Hematopoietic multipotent progenitor cell treated with erythropoietin and hydrocortisone succinate and interleukin-3 and kit ligand, for 6 days (in vitro differentiated cells): Measurements from ENCODE around the gene SLC38A6.
"Not testable (repeated sequence)": the region's sequence is repeated elsewhere in the genome, so short reads cannot be mapped to it uniquely, and the experiment has no call there.

Experiments used
- DNase-seq: peaks from one replicate; pipeline ENCODE4 v3.0.0-alpha.2; 2015

Gene SLC38A6

GRCh38 chr14:61063461-61063860, 82.4 kb downstream of the SLC38A6 start:
- DNase-seq, result no peak

DNA sequence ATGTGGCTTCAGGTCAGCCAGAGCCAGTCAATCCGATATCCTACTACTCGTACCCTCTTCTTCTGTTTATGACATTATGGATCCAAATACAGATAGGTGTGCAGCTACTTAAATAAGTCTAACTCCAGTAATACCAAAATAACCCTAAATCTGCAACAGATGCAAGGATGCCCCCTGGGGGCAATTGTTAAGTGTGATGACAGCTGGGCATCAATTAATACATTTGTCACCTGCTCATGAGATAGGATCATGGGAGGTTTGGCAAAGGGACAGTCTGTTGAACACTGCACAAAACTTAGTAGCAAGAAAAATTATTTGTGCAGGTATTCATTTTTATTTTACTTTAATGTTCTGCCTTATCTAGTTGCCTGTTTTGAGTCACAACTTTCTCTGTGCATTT, 83.2 kb downstream of the SLC38A6 start:
- DNase-seq, result peak; percentile 29

DNA sequence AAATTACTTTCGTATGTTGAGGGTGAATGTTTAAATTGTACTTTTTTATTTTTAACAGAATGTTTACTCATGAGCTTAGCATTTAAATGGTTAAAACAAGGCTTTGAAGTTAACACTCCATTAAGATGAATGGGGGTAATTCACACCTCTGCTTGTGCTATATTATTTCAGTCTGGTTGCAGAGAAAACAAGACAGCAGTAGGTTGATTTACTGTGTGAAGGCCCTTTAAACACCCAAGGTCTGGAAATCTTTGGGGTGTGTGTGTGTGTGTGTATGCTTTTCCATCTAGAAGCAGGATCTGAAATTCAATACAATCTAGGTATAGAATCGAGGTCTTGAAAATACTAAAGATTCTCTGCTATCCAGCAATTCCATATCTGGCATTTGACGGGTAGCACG, 83.8 kb downstream of the SLC38A6 start:
- DNase-seq, result no peak

DNA sequence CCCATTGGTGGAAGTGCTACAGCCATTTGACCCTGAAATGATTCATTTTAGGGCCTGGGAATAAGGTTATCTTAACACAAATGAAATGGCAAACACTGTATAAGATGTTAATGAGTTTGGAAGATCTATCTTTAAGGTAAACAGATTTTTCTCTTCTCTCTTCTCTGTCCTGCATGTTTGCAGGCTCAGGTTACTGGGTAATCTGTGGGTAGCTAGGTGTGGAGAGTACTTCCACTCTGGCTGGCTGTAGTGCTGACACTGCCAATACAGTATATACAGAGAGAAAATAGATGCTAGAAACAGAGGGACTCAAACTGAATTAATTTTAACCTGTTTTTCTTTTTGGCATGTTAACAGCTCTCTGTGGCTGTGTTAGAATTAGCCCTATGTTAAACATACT, 84.6 kb downstream of the SLC38A6 start:
- DNase-seq, result no peak

- DNase-seq, result not testable (repeated sequence)
Observed at GRCh38 chr14:61072442-61072841, 91.4 kb downstream of the SLC38A6 start.

DNA sequence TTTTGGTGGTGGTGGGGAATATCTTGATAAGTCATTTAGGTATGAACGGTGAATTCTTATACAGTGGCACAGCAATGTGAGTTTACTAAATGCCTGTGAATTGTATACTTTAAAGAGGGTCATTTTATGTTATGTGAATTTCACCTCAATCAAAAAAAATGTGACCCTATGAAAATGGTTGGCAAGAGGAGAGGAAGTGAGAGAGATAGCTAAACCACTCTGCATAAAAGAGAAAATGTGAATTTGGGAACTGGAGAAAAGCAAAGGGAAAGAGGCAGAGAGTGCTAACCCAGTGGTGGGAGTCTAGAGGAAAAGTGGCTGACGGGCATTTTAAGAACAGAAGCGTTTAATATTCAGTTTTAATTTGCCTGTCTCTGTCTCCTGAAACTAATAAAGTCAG, 93.8 kb downstream of the SLC38A6 start:
- DNase-seq, result no peak

DNA sequence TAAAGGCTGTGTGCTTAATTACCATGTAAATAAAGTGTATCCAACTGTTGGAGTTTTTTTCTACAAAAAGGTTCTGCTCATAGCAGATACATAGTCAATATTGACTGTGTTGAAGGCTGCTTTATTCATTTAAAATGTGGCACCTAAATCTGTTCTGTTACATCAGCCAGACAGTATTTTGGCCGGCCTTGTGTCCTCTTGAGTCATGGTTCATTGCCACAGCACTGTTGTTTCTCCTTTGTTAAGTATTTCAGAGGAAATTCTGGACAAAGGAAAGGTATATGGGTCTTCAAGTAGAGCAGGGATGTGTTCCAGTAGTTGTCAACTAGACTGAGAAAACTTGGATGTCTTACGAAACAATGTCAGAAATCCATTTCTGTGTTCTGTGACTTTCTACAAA, 95.5 kb downstream of the SLC38A6 start:
- no peak for DNase-seq

DNA sequence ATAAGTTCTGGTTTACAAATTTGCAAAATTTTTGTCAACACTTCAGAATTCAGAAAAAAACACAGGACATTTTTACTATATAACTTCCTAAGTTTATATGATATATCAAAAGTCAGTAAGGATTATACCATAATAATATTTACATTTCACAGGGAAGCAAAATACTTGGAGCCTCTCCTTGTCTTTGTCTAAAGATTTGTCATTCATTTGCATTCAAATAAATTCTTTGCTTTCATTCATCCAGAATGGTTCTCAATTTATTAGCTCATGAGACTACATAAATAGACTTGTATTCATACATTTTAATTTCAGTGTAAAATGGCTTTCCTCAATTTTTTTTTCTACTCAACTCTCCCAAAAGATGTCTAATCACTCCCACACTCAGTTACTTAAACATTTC, 96.4 kb downstream of the SLC38A6 start:
- DNase-seq, result no peak

DNA sequence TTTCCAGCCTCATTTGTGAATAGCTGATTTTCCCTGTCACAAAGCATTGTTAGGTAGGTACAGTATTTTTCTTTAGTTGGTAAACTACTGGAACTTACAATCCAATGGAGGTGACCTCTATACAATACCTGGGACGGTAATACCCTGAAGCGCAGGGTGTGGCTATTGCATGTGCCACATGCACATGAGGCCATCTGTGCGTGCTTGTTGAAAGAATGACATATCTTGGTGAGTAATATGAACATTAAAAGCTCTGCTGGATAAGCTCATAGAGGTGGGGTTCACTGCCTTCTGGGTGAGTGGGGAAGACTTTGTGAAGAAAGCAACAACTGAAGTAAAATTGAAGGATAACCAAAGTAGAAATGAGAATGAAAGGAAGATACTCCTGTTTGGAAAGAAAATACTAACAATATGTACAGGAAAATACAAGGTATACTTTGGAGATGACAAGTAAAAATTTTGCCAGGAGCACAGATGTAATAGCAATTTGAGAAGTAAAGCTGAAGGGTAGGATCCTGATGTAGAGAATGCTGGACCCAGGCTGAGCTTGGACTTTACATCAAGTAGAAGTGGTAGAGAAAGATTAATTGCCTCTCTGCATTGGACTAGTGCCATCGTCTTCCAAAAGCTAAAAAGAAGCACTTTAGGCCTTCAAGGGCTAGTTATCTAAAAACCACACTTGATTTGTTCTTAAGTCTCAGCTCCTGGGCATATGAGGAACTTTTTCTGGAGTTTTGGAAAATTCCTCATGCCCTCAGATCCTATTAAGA, 97.1 kb downstream of the SLC38A6 start:
- DNase-seq, result no peak

- no peak for DNase-seq
Observed at GRCh38 chr14:61080591-61081010, 99.6 kb downstream of the SLC38A6 start.

- no peak for DNase-seq
Observed at GRCh38 chr14:61088081-61088480, 107.0 kb downstream of the SLC38A6 start.

GRCh38 chr14:61089126-61089750, 108.2 kb downstream of the SLC38A6 start:
- no peak for DNase-seq

- DNase-seq, result no peak
Observed at GRCh38 chr14:61090432-61091216, 109.6 kb downstream of the SLC38A6 start.

DNA sequence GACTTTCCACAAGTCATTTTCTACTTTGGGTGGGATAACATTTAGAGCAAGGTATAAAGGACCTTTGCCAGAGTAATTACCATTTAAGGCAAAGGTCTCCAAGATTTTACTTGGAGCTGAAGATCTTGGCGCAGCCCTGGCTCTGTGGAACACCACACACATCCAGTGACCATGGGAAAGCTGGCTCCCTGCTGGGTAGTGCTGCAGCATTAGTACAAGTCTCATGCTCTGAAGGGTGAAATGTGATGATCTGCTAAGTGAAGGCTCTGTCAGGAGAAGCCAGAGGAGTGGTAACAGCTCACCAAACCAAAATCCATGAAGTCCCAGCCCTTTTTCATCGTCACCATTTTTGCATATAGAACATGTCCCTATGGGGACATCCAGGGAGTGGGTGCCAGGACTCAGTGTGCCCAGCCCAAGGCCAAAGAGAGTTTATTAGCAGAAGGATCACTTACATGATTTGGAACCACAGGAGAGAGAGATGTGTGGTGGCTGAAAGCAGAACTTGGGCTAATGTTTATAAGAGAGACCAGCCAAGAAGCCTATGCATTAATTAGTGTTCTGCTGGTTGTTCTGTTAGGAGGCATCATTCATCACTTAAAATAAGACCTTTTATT, 110.7 kb downstream of the SLC38A6 start:
- no peak for DNase-seq

DNA sequence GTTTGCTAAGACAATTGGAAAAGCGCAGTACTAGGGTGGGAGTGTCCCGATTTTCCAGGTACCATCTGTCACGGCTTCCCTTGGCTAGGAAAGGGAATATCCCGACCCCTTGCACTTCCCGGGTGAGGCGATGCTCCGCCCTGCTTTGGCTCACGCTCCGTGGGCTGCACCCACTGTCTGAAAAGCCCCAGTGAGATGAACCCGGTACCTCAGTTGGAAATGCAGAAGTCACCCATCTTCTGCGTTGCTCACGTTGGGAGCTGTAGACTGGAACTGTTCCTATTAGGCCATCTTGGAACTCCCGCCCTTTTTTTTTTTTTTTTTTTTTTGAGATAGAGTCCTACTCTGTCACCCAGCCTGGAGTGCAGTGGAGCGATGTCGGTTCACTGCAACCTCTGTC, 117.1 kb downstream of the SLC38A6 start:
- not testable (repeated sequence) for DNase-seq

- DNase-seq, result no peak
Observed at GRCh38 chr14:61098721-61099120, 117.7 kb downstream of the SLC38A6 start.

DNA sequence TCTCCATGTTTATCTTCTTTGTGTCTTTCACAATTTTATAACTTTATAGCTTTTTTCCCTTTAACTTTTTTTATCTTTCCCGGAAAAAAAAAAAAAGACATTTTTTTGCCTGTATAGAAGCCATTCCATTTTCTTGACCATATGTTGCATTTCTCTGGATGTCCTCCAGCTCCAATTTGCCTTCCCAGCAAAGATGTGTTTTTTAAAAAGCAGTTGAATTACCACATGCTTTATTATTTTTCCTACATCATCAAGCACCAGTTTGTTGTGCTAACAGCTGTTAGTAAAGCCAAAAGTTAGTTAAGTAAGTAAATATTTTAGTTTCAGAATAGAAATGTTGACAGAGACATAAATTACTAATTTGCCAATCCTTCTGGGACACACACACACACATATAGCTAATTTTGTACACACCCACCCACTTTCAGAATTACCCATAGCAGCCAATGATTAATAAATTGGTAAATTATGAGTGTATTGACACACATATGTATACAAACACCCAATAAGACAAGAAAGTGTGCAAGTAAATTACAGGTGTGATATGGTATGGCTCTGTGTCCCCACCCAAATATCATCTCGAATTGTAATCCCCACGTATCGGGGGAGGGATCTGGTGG, 118.3 kb downstream of the SLC38A6 start:
- no peak for DNase-seq

- DNase-seq, result peak; percentile 41
Observed at GRCh38 chr14:61101803-61102548, 120.9 kb downstream of the SLC38A6 start.
